IPS-15b (cell line): ENCODE measurements around the gene KCNQ1.

Experiments used
- H3K27me3 ChIP-seq: one replicate; pipeline ENCODE4 v1.6.1; 2013; ENCODE audit warnings: low read length; ENCODE audit not compliant: control insufficient read depth, insufficient read depth
- H3K36me3 ChIP-seq: one replicate; pipeline ENCODE4 v1.6.1; 2013; ENCODE audit warnings: low read length; ENCODE audit not compliant: control insufficient read depth, insufficient read depth
- H3K4me1 ChIP-seq: one replicate; pipeline ENCODE4 v1.6.1; 2013; ENCODE audit warnings: mild to moderate bottlenecking, low read length; ENCODE audit not compliant: control insufficient read depth, insufficient read depth
- H3K4me3 ChIP-seq: one replicate; pipeline ENCODE4 v1.5.1; 2013; ENCODE audit warnings: low read depth, low read length
- H3K9ac ChIP-seq: one replicate; pipeline ENCODE4 v1.6.1; 2013; ENCODE audit warnings: low read depth, mild to moderate bottlenecking, low read length
- H3K9me3 ChIP-seq: one replicate; pipeline ENCODE4 v1.6.1; 2013; ENCODE audit warnings: mild to moderate bottlenecking, low read length; ENCODE audit not compliant: control insufficient read depth, insufficient read depth

Gene KCNQ1

DNA sequence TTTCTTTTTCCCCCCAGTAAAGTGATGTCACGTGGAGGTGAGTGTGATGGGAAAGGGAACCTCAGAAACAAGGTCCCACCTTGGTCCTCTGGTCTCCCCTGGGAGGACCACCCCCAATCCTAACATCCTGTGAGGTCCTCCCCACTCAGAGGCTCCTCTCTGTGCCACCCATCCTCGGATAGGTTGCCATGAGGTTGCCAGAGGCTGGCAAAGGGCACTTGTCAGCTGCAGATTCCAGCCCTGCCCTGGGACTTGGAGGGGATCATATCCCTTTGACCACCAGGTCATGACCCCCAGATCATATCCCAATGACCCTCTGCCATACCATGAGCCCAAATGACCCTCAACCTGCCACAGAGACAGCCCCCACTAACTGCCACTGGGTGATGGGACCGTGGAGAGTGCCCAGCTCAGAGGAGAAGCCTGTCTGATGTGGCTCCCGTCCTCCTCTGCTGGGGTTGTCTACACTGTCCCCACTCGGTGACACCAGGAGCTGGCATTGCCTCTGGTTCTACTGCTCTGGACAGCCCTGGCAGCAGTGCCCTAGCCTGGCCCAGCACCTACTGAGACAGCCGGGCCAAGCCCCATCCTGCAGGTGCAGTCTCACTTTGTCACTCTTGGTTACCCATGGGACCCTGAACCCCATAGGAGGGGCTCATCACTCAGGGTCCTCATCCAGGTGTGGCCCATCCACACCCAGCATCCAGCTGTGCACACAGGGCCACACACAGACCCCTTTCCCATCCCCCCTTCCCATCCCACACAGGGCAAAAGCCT is 345.2 kb downstream of the KCNQ1 start:
- Histone ChIP-seq H3K4me1 (peaks cover 2% of the 10 kb centered on the region), H3K4me3 (no peak overlapping the region), H3K9ac (no peak overlapping the region), H3K27me3 (peaks cover 15% of the 10 kb centered on the region), H3K36me3 (no peaks in the 10 kb centered on the region), H3K9me3 (peaks cover 5% of the 10 kb centered on the region)

DNA sequence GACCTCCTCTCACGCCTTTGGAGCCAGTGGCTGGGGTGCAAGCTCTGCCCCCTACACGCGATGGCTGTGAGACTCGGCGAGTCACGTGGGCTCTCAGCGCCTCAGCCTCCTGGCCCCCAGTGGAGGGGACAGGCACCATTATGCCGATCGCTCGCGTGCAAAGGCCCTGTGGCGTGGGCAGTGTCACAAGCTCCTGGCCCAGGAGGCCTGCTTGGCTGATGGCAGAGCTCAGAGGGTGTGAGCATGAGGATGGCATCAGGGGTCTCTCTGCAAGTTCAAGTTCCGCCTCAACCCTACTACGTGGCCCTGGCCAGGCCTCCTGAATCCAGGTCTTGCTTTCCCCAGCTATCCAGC is 345.7 kb downstream of the KCNQ1 start:
- Histone ChIP-seq H3K9ac (no peak overlapping the region), H3K4me1 (peaks cover 2% of the 10 kb centered on the region), H3K4me3 (no peak overlapping the region), H3K9me3 (peaks cover 5% of the 10 kb centered on the region), H3K36me3 (no peaks in the 10 kb centered on the region), H3K27me3 (peaks cover 15% of the 10 kb centered on the region)

DNA sequence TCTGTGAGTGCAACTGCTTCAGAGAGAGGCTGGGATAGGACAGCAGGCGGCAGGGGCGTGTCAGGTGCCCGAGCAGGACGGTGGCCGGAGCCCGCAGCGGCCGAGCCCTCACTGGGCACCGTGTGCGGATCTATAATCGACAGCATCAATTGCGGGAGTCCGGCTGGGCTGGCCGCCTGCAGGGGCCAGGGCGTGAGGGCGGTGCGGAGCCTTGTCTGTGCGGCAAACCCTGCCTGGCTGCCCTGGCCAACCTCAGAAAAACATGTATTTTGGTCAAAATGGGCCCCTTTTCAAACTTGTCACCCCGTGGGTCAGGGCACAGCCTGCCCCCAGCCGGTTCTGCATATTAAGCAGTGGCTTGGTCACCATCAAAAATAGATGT is 346.3 kb downstream of the KCNQ1 start:
- Histone ChIP-seq H3K4me1 (peaks cover 2% of the 10 kb centered on the region), H3K27me3 (peaks cover 15% of the 10 kb centered on the region), H3K36me3 (no peaks in the 10 kb centered on the region), H3K9ac (no peak overlapping the region), H3K9me3 (peaks cover 3% of the 10 kb centered on the region), H3K4me3 (no peak overlapping the region)

DNA sequence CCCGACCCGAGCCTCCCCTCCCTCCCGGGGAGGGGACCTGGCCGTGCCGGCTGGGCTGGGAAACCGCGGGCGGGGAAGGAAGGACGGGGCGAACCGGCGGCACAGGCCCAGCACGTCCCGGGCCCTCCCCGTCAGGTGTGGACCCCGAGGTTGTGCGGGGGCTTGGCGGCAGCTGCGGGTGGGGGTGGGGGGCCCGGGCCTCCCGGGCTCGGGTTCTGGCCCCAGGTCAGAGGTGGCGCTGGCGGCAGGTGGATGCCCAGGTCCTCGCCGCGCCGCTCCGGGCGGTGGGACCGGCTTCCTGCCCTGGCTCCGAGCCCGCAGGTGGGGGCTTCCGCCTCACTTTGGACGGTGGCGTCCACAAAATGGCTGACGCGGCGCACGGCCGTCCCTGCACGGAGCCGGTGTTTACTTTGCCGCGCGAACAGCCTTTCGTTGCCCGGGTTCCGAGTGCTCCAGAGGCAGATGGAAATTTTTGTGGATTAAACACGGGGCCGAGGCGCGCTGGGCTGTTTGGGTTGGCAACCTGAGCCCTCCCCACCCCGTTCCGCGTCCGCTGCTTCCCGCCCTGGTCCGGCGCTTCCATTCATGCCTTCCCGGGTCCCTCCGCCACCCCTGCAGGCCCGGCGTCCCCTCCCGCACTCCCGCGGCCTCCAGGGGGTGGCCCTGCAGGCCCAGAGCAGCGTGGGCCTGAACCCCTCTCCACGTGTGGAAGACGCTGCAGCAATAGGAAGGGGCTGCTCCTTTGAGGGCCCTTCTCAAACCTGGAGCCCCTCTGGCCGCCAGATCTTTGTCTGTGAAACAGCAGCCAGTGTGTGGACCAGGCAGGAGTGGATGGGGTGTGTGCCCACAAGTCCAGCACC is 346.9 kb downstream of the KCNQ1 start:
- no peak overlapping the region for H3K4me3 ChIP-seq

DNA sequence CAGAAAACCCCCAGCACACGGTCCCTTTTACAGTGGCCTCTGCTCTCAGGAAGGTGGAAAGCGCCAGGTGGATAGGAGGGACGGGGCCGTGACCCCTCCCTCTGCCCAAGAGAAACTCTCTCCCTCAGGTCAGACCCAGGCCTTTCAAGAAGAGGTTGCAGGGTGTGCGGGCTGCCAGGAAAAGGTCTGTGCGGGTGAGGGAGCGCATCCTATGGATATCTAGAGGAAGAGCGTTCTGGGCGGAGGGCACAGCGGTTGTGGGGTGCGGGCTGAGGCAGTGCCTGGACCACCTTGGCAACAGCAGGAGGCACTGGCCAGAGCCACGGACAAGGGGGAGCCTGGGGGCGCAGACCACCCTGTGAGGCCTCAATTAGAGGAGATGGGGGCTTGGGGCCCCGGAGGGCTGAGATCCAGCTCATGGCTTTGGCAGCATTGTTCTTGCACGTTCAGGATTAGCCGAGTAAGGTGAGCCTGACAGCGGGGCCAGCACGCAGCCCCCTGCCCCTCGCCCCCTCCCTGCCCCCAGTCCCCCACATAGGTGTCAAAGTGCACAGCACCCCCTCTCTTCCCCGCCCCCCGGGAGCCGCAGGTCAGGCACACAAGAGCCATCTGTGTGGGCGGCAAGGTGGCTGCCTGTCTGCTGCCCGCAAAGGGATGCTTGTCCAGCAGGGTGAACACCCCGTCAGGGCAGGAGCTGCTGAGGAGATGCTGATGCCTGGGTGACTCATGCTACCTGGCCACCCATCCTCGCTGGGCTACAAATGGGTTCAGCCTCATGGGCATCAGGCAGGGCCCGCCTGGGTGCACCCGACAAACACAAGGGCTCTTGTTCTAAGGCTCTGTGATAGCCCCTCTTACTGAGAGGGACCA is 347.8 kb downstream of the KCNQ1 start:
- H3K9ac ChIP-seq = no peak overlapping the region
- H3K4me1 ChIP-seq = peaks cover 2% of the 10 kb centered on the region
- H3K9me3 ChIP-seq = no peaks in the 10 kb centered on the region
- H3K4me3 ChIP-seq = no peak overlapping the region
- H3K36me3 ChIP-seq = no peaks in the 10 kb centered on the region
- peaks cover 15% of the 10 kb centered on the region for H3K27me3 ChIP-seq

More for the DNA sequence above, 346.9 kb downstream of the KCNQ1 start:
- Histone ChIP-seq H3K9ac (no peak overlapping the region), H3K4me1 (peaks cover 2% of the 10 kb centered on the region), H3K27me3 (peaks cover 15% of the 10 kb centered on the region), H3K9me3 (no peaks in the 10 kb centered on the region), H3K36me3 (no peaks in the 10 kb centered on the region)

DNA sequence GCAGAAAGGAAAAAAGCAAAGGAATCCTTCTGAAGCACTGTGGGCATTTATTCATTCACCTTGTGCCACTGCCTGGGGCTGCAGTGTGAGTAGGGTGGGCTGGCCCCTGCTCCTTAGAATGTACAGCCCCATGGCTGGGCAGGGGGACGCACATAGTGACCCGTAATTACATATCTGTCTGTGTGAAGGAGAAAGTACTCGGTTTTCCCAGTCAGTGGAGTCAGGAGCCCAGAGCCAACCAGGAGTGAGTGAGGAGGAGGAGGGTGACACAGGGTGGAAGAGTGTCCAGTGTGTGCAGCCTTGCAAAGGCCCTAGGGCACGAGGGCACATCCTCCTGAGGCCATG is 348.9 kb downstream of the KCNQ1 start:
- no peaks in the 10 kb centered on the region for H3K36me3 ChIP-seq
- H3K4me1 ChIP-seq = peaks cover 2% of the 10 kb centered on the region
- no peak overlapping the region for H3K4me3 ChIP-seq
- peaks cover 15% of the 10 kb centered on the region for H3K27me3 ChIP-seq
- no peaks in the 10 kb centered on the region for H3K9me3 ChIP-seq
- H3K9ac ChIP-seq = no peak overlapping the region

DNA sequence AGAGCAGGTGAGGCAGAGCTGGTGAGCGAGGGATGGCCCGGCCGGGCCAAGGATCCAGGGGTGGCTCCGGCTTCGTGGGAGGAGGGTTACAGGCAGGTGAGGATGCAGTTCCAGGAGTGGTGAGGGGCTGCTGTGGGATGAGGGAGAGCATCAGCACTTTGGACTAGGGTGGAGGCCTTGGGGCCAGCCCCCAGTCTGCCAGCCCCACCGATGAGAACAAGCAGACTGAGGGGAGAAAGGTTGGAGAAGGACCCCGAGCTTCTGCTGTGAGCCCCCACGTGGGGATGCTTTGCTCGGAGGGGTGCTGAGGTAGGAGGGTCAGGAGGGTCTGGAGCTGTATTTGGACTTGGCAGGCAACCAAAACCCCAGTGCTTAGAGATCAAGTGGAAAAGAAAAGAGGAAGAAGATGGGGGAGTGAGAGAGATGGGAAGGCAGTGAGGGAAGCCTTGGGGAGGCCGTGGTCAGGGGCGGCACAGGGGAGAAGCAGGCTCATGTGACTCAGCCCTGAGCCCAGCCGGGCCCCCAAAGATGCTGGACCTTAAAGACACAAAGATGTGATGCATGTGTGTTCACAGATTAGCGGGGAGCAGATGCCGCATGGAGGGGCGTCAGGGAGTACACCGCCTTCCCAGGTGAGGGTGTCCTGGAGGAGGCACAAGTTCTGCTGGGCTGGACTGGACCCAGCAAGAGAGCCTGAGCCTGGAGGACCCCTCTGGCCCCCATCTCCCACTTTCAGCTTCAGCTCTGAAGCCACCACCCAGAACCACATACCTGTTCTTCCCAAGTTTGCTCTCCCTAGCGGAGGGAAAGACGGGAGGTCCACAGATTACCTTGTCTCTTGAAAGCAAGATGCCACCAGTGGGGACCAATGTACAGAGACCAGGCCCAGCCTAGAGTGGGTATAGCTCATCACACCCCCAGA is 349.5 kb downstream of the KCNQ1 start:
- Histone ChIP-seq H3K27me3 (peaks cover 15% of the 10 kb centered on the region), H3K4me1 (no peaks in the 10 kb centered on the region), H3K4me3 (no peak overlapping the region), H3K36me3 (no peaks in the 10 kb centered on the region), H3K9me3 (no peaks in the 10 kb centered on the region), H3K9ac (no peak overlapping the region)

DNA sequence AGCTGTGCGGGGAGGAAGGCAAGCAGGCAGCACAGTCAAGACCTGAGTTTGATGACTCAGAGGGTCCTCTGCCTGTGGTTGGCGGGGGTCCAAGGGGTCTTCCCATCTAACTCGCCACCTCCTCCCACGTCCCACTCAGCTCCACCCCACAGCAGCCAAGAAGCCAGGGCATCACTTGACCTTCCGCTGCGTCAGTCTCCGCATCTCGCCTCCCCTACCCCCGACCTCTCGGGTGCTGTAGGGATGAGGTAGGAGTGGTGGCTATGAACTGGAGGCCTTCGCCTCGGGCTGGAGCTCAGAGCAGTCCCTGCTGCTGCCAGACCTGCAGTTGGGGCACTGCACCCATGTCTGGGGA is 350.1 kb downstream of the KCNQ1 start:
- no peaks in the 10 kb centered on the region for H3K36me3 ChIP-seq
- no peak overlapping the region for H3K9ac ChIP-seq
- no peaks in the 10 kb centered on the region for H3K4me1 ChIP-seq
- H3K9me3 ChIP-seq = no peaks in the 10 kb centered on the region
- no peak overlapping the region for H3K4me3 ChIP-seq
- H3K27me3 ChIP-seq = peaks cover 11% of the 10 kb centered on the region

DNA sequence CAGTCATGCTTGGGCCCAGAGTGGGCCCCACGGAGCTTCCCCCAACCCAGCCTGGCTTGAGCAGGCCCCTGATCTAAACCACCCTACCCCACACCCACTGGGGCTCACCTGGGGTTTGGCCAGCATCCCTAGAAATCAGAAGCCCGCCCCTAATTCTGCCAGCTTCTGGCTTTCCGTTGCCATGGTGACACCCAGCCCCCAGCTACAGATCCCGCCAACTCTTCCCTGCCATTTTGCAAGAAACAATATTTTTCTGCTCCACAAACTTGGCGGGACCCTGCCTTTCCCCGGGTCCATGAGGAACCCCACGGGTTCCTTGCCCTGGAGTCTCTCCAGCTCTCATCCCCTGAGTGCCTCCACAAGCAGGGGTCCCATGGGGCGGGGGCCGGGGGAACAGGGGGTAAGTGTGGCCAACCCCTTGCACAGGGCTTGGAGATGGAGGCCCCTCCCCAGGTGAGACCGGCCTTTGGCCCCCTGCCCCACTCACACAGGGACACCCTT is 350.7 kb downstream of the KCNQ1 start:
- Histone ChIP-seq H3K27me3 (peaks cover 9% of the 10 kb centered on the region), H3K4me1 (no peaks in the 10 kb centered on the region), H3K4me3 (no peak overlapping the region), H3K36me3 (no peaks in the 10 kb centered on the region), H3K9me3 (no peaks in the 10 kb centered on the region), H3K9ac (no peak overlapping the region)

DNA sequence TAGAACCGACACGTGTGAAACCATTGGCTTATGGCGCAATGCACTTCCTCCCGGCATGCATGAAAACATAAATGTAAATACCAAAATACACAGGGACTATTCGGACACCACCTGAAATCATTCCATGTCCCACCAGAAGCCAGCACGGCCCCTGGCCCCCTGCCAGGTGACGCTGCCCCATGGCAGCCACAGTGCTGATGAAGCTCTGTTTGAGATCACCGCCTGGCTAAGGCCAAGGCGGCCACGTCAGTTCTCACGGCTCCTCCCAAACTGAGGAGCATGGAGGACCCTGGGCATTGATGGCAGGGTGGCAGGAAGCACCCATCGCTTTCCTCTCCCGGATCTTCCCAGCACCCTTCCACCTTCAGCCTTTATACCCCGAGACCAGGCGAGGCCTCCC is 351.3 kb downstream of the KCNQ1 start:
- Histone ChIP-seq H3K4me3 (no peak overlapping the region), H3K9ac (no peak overlapping the region), H3K36me3 (no peaks in the 10 kb centered on the region), H3K4me1 (no peaks in the 10 kb centered on the region), H3K27me3 (peaks cover 6% of the 10 kb centered on the region), H3K9me3 (no peaks in the 10 kb centered on the region)
